ENCODE results near the gene ALG2.

GRCh38 chr9:99190597-99191283, 31.0 kb downstream of the ALG2 start:
- TF ChIP-seq CTCF (IDR thresholded peaks at IDR 0.05), result no peak
- TF ChIP-seq POLR2A (IDR thresholded peaks at IDR 0.05), result no peak
- no peak for TF ChIP-seq POLR2AphosphoS5 (IDR thresholded peaks at IDR 0.05)

Data from suprapubic skin (tissue), 4 donors.